HG02763 (cell line): Measurements from ENCODE around the gene LILRB4.
"Not testable (repeated sequence)": the region's sequence is repeated elsewhere in the genome, so short reads cannot be mapped to it uniquely, and the experiment has no call there.

Source experiments
- ATAC-seq: cut with Tn5 transposase; IDR thresholded peaks from one replicate; pipeline ENCODE4 v1.9.1; 2021; ENCODE audit warnings: mild to moderate bottlenecking, moderate library complexity; ENCODE audit not compliant: unreplicated experiment

The LILRB4 gene

DNA sequence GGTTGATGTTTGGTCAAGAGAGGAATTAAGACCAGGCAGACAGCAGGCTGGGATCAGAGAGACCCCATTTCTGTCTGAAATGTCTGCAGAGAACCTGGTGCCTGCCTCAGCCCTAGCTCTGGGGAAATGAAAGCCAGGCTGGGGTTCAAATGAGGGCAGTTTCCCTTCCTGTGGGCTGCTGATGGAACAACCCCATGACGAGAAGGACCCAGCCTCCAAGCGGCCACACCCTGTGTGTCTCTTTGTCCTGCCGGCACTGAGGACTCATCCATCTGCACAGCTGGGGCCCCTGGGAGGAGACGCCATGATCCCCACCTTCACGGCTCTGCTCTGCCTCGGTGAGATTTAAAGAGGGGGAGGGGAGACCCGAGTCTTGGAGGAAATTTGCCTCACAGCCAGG lies at the start of gene LILRB4:
LILRB4 (plus strand) TSS at position 256 of the 400 bp plus-strand sequence; CDS start at position 305, 49 bp downstream.
- no peak for ATAC-seq

DNA sequence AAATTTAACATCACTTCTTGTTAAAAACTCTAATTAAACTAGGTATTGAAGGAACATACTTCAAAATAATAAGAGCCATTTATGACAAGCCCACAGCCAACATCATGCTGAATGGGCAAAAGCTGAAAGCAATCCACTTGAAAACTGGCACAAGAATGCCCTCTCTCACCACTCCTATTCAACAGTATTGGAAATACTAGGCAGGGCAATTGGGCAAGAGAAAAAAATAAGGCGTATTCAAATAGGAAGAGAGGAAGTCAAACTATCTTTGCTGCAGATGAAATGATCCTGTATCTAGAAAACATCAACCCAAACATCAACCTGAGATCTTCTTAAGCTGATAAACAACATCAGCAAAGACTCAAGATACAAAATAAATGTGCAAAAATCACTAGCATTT lies 48.1 kb upstream of the LILRB4 start:
- no peak for ATAC-seq

DNA sequence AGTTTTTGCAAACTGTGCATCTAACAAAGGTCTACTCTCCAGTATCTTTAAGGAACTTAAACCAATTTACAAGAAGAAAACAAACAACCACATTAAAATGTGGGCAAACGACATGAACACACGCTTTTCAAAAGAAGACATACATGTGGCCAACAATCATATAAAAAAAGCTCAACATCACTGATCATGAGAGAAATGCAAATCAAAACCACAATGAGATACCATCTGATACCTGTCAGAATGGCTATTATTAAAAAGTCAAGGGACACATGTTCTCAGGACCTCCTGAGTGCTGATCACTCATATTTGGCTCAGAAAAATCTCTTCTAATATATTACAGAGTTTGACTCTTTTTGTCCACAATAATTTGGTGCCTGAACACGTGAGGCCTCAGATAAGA lies 46.7 kb upstream of the LILRB4 start:
- no peak for ATAC-seq

DNA sequence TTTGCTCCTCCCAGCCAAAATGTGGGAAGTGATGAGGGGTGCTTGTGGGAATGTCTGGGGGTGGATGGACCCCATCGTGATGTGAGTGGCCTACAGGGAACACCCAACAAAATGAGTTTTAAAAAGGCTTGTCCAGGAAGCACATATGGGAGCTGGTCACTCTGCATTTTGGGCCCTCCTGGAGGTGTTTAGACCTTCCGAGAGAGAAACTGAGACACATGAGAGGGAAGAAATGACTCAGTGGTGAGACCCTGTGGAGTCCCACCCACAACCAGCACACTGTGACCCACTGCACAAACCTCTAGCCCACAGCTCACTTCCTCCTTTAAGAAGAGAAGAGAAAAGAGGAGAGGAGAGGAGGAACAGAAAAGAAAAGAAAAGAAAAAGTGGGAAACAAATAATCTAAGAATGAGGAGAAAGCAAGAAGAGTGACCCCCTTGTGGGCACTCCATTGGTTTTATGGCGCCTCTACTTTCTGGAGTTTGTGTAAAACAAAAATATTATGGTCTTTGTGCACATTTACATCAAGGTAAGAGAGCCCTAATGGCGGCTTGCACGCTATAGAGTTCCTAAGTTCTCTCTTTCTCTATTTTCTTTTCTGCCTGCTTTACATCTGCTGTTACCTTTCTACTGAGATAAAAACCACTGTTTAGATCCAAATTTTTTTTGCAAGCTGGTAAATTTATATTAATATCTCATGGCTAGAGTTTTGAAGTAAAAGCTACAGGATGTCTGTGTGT lies 45.8 kb upstream of the LILRB4 start:
- peak; percentile 71 for ATAC-seq

DNA sequence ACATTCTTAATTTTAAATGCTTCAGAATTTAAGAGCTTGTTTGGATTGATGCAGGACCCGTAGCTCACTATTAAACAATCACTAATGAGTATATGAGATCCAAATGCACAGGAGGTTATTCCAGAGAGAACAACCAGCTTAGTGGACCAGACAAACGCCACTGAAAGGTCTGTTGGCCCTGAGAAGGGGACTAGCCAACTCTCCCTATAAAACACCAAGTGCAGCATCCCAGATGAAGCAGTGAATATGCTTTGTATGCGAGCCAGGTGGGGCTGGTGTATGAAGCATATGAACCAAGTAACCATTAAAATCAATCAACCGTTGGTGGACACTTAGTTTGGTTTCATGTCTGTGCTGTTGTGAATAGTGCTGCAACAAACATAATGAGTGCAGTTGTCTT lies 42.3 kb upstream of the LILRB4 start:
- no peak for ATAC-seq

DNA sequence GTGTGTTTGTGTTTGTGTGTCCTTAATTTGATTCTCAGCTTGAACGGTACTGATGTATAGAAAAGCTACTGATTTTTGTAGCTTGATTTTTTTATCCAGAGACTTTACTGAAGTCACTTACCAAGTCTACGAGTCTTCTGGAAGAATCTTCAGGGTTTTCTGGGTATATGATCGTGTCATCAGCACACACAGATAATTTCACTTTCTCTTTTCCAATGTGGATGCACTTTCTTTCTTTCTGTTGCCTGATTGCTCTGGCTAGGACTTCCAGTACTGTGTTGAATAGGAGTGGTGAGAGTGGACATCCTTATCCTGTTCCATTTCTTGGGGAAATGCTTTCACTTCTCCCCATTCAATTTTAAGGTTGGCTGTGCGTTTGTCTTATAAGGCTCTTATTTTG lies 40.4 kb upstream of the LILRB4 start:
- no peak for ATAC-seq

DNA sequence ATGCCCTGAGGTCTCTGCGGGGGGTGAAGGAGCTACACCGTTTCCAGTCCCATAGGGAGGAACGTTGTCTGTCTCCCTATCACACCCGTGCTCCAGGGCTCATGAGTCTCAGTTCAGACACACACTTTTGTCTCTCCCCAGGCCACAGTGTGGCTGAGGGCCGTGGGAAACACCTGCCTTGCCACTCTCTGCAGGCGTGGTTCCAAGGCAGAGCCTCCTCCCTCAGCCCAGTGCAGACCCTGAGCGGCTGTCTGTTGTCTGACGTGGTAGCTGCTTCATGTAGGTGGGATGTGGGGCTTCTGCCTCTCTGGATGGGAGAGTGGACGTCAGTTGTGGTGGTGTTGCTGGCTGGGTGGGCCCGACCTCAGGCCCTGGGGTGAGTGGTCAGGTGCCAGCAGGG lies 38.6 kb upstream of the LILRB4 start:
- ATAC-seq, result not testable (repeated sequence)

DNA sequence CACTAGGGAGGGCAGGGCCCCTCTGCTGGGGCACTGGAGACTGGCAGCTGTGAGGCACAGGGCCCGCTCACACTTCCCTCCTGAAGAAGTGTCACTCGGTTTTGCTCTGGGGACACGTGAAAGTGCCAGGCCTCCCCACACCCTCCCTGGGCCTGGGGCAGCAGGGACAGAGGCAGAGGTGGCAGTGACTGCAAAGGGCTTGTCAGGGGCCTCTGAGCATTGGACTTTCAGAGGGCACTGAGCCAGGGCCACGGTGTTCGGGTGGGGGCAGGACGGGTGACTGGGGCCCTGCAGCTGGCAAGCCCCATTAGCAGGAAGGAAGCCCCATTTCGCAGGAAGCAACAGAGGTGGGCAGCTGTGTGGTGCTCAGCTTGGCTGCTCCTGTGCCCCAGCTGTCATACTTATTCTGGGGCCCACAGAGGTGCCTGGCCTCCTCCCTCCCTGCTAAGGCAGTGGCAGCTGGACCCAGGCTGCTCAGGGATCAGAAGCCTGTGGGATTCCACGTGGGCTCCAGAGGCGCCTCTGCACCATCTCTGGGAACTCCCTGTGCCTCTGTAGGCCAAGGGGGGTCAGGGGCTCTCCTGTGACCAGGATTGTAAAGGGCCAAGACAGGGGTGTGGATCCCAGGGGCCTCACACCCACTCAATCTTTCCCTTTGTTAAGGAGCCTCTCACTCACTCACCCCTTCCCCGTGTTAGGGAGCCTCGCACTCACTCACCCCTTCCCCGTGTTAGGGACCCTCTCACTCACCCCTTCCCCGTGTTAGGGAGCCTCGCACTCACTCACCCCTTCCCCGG lies 37.7 kb upstream of the LILRB4 start:
- not testable (repeated sequence) for ATAC-seq

DNA sequence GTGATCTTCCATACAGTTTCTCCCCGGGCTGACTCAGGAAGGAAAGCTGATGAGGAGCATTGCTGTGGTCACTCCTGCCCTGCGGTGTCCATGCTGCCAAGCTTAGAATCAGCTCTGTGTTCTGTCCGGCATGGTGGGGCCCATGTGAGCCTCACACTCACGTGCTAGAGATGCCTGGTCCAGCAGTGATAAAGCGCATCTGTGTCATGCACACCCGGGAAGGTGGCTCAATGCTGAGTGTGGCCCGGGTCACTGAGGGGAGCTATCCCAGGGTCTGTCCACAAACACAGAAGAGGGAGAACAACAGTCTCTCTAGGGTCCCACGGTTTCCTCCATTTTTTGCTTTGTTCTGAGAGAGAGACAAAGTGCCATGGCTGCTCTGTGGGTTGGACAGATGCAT lies 36.0 kb upstream of the LILRB4 start:
- ATAC-seq, result no peak

DNA sequence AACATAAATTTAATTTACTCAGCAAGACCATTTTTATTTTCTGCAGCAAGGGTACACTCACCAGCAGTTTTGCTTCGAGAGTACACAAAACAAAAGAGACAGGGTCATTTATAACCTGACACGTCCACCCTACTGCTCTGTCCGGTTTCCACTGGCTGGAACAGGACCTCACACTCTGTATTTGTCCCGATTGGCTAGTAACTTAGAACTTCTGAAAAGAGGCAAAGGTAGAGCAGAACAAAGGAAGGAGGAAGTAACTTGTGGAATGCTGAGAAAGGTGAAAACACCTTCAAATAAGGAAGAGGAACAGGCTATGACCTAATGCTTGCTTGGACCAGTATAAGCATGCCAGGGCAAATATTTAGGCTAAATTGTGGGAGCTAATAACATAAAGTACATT lies 34.9 kb upstream of the LILRB4 start:
- not testable (repeated sequence) for ATAC-seq

DNA sequence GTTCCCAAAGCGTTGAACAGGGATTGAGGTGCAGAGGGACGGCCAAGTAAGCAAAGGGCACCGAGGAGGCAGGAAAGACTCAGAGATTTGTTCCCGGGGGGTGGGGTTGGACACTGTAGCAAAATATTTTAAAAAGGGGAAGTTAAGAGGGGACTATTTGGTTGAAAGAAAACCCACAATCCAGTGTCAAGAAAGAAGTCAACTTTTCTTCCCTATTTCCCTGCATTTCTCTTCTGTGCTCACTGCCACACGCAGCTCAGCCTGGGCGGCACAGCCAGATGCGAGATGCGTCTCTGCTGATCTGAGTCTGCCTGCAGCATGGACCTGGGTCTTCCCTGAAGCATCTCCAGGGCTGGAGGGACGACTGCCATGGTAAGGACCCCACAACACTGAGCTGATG lies 32.5 kb upstream of the LILRB4 start, which contains the start of gene LILRB1:
LILRB1 (plus strand) TSS at position 223 of the 400 bp plus-strand sequence. CDS start 590 bp downstream, outside the sequence.
- ATAC-seq, result not testable (repeated sequence)

DNA sequence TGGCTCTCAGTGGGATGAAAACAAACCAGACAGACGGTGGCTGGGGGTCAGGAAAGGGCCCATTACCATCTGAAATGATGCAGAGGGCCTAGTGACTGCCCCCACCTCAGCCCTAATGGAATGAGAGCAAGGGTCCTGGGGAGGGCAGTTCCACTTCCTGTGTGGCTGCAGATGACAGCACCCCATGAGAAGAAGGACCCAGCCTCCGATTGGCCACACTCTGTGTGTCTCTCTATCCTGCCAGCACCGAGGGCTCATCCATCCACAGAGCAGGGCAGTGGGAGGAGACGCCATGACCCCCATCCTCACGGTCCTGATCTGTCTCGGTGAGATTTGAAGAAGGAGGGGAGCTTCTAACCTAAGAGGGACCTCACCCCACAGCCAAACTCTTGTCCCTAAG lies 32.0 kb upstream of the LILRB4 start:
- ATAC-seq, result no peak

DNA sequence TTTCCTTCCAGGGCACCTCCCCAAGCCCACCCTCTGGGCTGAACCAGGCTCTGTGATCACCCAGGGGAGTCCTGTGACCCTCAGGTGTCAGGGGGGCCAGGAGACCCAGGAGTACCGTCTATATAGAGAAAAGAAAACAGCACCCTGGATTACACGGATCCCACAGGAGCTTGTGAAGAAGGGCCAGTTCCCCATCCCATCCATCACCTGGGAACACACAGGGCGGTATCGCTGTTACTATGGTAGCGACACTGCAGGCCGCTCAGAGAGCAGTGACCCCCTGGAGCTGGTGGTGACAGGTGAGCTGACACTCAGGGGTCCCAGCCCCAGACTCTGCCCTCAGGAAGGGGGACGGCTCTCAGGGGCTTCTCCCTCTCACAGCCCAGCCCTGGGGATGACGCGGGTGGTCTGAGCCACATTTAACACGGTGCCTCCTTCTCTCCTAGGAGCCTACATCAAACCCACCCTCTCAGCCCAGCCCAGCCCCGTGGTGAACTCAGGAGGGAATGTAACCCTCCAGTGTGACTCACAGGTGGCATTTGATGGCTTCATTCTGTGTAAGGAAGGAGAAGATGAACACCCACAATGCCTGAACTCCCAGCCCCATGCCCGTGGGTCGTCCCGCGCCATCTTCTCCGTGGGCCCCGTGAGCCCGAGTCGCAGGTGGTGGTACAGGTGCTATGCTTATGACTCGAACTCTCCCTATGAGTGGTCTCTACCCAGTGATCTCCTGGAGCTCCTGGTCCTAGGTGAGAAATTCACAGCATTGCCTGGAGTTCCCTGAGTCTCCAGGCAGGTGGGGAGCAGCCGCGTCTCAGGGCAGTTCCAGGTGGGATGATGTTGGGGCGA lies 31.1 kb upstream of the LILRB4 start:
- not testable (repeated sequence) for ATAC-seq

DNA sequence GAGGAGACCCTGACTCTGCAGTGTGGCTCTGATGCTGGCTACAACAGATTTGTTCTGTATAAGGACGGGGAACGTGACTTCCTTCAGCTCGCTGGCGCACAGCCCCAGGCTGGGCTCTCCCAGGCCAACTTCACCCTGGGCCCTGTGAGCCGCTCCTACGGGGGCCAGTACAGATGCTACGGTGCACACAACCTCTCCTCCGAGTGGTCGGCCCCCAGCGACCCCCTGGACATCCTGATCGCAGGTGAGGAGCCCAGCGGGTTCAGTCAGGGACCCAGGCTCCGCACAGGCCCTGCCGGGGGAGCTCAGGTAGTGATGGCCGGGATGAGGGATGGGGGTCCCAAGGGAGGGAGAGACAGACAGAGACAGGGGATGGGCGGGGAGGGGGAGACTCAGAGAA lies 30.3 kb upstream of the LILRB4 start:
- ATAC-seq, result not testable (repeated sequence)

DNA sequence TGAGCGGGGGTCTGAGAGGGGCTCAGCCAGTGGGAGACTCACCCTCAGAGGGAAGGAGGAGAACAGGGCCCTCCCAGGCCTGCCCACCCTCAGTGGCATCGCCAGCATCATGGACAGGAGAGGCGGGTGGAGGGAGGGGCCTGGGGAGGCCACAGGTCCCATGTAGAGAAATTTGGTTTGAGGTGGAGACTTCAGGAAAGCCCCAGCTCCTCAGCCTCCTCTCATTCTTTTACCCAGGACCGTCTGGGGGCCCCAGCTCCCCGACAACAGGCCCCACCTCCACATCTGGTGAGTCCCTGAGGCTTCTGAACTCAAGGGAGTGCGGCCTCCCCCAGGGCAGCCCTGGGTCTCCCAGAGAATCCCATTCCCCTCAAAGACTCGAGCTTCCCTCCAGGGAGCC lies 29.4 kb upstream of the LILRB4 start:
- no peak for ATAC-seq

DNA sequence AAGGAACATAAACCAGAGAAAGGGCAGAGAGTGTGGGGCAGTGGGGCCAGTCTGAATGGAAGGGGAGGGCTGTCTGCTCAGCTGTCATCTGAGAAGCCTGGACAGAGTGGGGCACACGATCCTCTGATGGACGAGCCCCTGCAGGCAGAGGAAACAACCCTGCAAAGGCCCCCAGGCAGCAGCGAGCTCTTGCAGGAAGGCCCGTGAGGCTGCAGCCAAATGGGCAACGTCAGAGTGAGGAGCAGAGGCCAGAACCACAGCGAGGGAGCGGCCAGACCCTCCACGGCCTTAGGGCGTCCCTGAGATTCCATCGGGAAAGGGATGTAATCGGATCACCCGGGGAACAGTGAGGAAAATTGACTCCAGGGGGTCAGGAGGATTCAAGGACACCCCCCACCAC lies 26.7 kb upstream of the LILRB4 start:
- ATAC-seq, result not testable (repeated sequence)

DNA sequence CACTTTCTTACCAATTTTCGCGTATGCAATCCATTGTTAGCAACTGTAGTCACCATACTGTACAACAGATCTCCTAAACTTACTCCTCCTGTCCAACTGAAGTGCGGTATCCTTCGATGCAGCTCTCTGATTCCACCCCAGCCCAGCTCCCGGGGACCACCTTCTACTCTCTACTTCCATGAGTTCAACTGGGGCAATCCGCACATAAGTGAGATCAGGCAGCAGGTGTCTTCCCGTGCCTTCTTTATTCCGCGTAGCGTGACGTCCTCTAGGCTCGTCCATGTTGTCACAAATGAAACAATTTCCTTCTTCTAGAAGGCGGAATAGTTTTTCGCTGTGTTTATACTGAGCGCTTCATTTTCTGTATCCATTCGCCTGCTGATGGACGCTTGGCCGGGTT lies 24.1 kb upstream of the LILRB4 start:
- ATAC-seq, result no peak

DNA sequence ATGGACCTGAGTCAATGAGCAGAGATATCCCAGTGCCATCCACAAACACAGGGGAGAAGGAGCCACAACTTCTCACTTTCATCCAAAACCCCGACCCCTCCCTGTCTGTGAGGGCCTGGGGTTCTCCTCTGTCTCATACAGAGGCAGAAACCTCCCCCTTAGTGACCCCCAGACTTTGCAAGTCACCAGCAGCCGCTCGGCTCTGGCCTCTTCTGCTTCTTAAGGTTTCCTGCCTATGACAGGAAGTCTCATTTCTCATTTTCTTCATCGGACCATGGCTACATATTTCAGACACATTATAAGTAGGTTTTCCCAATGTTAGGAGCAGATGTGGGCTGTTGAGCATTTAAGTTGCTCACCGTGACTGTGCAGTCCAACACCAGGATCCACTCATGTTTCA lies 19.8 kb upstream of the LILRB4 start:
- not testable (repeated sequence) for ATAC-seq

DNA sequence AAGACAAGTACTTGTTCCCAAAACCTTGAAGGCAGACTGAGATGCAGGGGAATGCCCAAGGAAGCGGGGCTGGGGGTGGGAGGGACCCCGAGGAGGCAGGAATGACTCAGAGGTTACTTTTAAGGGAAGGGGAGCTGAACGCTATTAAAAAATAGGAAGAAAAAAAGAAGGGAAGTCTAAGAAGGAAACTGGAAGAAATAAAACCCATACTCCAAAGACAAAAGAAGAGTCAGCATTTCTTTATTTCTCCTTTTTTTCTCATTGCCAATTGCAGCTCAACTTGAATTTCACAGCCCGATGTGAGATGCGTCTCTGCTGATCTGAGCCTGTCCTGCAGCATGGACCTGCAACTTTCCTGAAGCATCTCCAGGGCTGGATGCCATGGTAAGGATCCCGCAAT lies 19.2 kb upstream of the LILRB4 start:
- ATAC-seq, result not testable (repeated sequence)

DNA sequence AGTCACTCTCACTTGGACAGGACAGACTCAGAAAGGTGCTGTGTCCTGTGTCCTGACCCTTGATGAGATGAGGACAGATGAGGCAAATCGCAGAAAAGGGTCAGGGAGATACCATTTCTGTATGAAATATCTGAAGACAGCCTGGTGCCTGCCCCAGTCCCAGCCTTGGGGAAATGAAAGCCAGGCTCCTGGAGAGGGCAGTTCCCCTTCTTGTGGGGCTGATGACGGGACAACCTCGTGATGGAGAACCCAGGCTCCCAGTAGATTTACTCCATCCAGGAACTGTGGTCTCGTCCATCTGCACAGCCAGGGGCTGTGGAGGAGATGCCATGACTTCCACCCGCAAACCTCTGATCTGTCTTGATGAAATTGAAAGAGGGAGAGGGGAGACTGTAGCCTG lies 18.7 kb upstream of the LILRB4 start:
- no peak for ATAC-seq

DNA sequence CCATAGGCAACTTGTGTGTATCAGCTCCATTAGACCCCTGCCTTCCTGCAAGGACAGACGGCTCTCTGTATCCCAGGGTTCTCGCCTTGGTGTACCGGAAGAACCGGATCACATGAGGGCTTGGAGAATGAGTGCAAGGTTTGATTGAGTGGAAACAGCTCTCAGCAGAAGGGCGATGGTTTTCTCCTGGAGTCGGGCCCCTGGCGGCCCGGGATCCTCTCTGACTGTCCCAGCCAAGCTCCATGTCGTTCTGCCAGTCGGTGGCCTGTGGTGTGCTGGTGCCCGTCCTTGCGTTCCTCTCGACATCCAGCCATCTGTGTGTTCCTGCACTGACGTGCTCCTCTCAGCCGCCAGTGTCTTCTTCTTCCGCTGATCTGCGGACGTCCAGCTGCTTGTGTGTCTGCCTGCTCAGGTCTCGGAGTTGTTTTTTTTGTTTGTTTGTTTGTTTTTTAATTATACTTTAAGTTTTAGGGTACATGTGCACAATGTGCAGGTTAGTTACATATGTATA lies 16.4 kb upstream of the LILRB4 start:
- ATAC-seq, result no peak
